H9 (cell line): ENCODE measurements around the gene C3. TPM values are rescaled to one million over a fixed set of nuclear protein-coding genes. Genes with fewer than 3 reads are reported as not detected.

Source experiments
- DNase-seq: peaks from one replicate; pipeline ENCODE4 v3.0.0-alpha.2; 2017
- H2AFZ ChIP-seq: one replicate; pipeline ENCODE4 v1.6.1; 2013; ENCODE audit warnings: mild to moderate bottlenecking, low read length, control low read depth, moderate library complexity
- H2AK5ac ChIP-seq: 2 replicates; pipeline ENCODE4 v1.6.1; 2013; ENCODE audit warnings: low read length, control low read depth, mixed read lengths; ENCODE audit not compliant: insufficient read length
- H2BK120ac ChIP-seq: one replicate; pipeline ENCODE4 v1.6.1; 2013; ENCODE audit warnings: low read depth, mild to moderate bottlenecking, low read length, control low read depth, inconsistent platforms; ENCODE audit not compliant: poor library complexity, severe bottlenecking
- H2BK12ac ChIP-seq: 2 replicates; pipeline ENCODE4 v1.6.1; 2013; ENCODE audit warnings: low read length, control low read depth, mixed read lengths, low read depth; ENCODE audit not compliant: insufficient read length
- H2BK15ac ChIP-seq: 2 replicates; pipeline ENCODE4 v1.6.1; 2013; ENCODE audit warnings: low read depth, low read length, control low read depth
- H2BK20ac ChIP-seq: one replicate; pipeline ENCODE4 v1.6.1; 2013; ENCODE audit warnings: low read depth, mild to moderate bottlenecking, low read length, control low read depth, inconsistent platforms; ENCODE audit not compliant: poor library complexity, severe bottlenecking
- H2BK5ac ChIP-seq: 2 replicates; pipeline ENCODE4 v1.6.1; 2013; ENCODE audit warnings: low read length, control low read depth, mixed read lengths; ENCODE audit not compliant: insufficient read length
- H3K14ac ChIP-seq: 2 replicates; pipeline ENCODE4 v1.6.1; 2013; ENCODE audit warnings: low read length, control low read depth; ENCODE audit not compliant: insufficient read depth
- H3K18ac ChIP-seq: 2 replicates; pipeline ENCODE4 v1.6.1; 2013; ENCODE audit warnings: low read depth, mild to moderate bottlenecking, mixed read lengths, low read length, control low read depth; ENCODE audit not compliant: insufficient read length
- H3K23ac ChIP-seq: 2 replicates; pipeline ENCODE4 v1.6.1; 2013; ENCODE audit warnings: low read length, control low read depth, mixed read lengths, low read depth; ENCODE audit not compliant: insufficient read length
- H3K23me2 ChIP-seq: 2 replicates; pipeline ENCODE4 v1.6.1; 2013; ENCODE audit warnings: low read depth, mild to moderate bottlenecking, mixed read lengths, low read length, control low read depth; ENCODE audit not compliant: insufficient read length, poor library complexity, severe bottlenecking
- H3K27ac ChIP-seq: 2 replicates; pipeline ENCODE4 v1.5.1; 2013; ENCODE audit warnings: low read length, control low read depth, mixed read lengths, low read depth; ENCODE audit not compliant: insufficient read length
- H3K27me3 ChIP-seq: 2 replicates; pipeline ENCODE4 v1.6.1; 2013; ENCODE audit warnings: low read length, control low read depth, inconsistent platforms; ENCODE audit not compliant: insufficient read depth
- H3K4ac ChIP-seq: 2 replicates; pipeline ENCODE4 v1.6.1; 2013; ENCODE audit warnings: low read depth, mild to moderate bottlenecking, control low read depth, inconsistent platforms, low read length, moderate library complexity
- H3K4me1 ChIP-seq: 2 replicates; pipeline ENCODE4 v1.6.1; 2013; ENCODE audit warnings: low read length, control low read depth, inconsistent platforms; ENCODE audit not compliant: insufficient read depth
- H3K4me2 ChIP-seq: 2 replicates; pipeline ENCODE4 v1.6.1; 2013; ENCODE audit warnings: low read length, control low read depth, mixed read lengths; ENCODE audit not compliant: insufficient read length, insufficient read depth
- H3K56ac ChIP-seq: 2 replicates; pipeline ENCODE4 v1.6.1; 2013; ENCODE audit warnings: low read depth, mild to moderate bottlenecking, mixed read lengths, low read length, control low read depth; ENCODE audit not compliant: insufficient read length
- H3K79me1 ChIP-seq: 2 replicates; pipeline ENCODE4 v1.6.1; 2013; ENCODE audit warnings: low read depth, mild to moderate bottlenecking, moderate library complexity, low read length, control low read depth, inconsistent platforms; ENCODE audit not compliant: insufficient read depth, poor library complexity, severe bottlenecking
- H3K79me2 ChIP-seq: 2 replicates; pipeline ENCODE4 v1.6.1; 2013; ENCODE audit warnings: low read length, control low read depth, inconsistent platforms; ENCODE audit not compliant: insufficient read depth
- H3K9ac ChIP-seq: 2 replicates; pipeline ENCODE4 v1.6.1; 2013; ENCODE audit warnings: low read length, control low read depth, mixed read lengths; ENCODE audit not compliant: insufficient read length; ENCODE audit errors: extremely low read depth
- H3K9me3 ChIP-seq: one replicate; pipeline ENCODE4 v1.6.1; 2013; ENCODE audit warnings: low read depth, low read length, inconsistent platforms; ENCODE audit not compliant: control insufficient read depth
- H3T11ph ChIP-seq: one replicate; pipeline ENCODE4 v1.6.1; 2013; ENCODE audit warnings: mild to moderate bottlenecking, low read length, control low read depth, inconsistent platforms
- H4K20me1 ChIP-seq: one replicate; pipeline ENCODE4 v1.6.1; 2013; ENCODE audit not compliant: control insufficient read depth, insufficient read length, insufficient read depth
- H4K5ac ChIP-seq: 2 replicates; pipeline ENCODE4 v1.6.1; 2013; ENCODE audit warnings: low read depth, mild to moderate bottlenecking, mixed read lengths, low read length, control low read depth; ENCODE audit not compliant: insufficient read length
- H4K8ac ChIP-seq: replicated peaks from 2 replicates; pipeline ENCODE4 v1.6.1; 2013; ENCODE audit warnings: low read length, control low read depth, mixed read lengths, low read depth; ENCODE audit not compliant: insufficient read length
- H4K91ac ChIP-seq: 2 replicates; pipeline ENCODE4 v1.6.1; 2013; ENCODE audit warnings: low read depth, mild to moderate bottlenecking, moderate library complexity, mixed read lengths, low read length, control low read depth; ENCODE audit not compliant: insufficient read length
- H3K27ac Mint-ChIP-seq, 3 experiments: 2 replicates in 2 of 3; 3 replicates in 1 of 3; pipeline ENCODE4 v1.8.0; 2020 to 2021; ENCODE audit warnings: mixed read lengths in 3 of 3, mild to moderate bottlenecking in 1 of 3, moderate library complexity in 1 of 3
- H3K27me3 Mint-ChIP-seq: 2 replicates; pipeline ENCODE4 v1.8.0; 2021; ENCODE audit warnings: low read depth, mild to moderate bottlenecking, moderate library complexity, mixed read lengths
- H3K36me3 Mint-ChIP-seq, 3 experiments: 2 replicates in 2 of 3; 3 replicates in 1 of 3; pipeline ENCODE4 v1.8.0; 2020 to 2021; ENCODE audit warnings: low read depth in 3 of 3, mixed read lengths in 3 of 3; ENCODE audit not compliant: insufficient read depth in 1 of 3
- H3K4me1 Mint-ChIP-seq, 2 experiments: 2 replicates each; pipeline ENCODE4 v1.8.0; 2020; ENCODE audit warnings: mixed read lengths in 2 of 2
- H3K4me3 Mint-ChIP-seq, 2 experiments: 2 replicates in 1 of 2; 3 replicates in 1 of 2; pipeline ENCODE4 v1.8.0; 2020 to 2021; ENCODE audit warnings: mild to moderate bottlenecking in 2 of 2, mixed read lengths in 2 of 2, moderate library complexity in 1 of 2
- H3K9me3 Mint-ChIP-seq, 2 experiments: 2 replicates in 1 of 2; 3 replicates in 1 of 2; pipeline ENCODE4 v1.8.0; 2020; ENCODE audit warnings: mild to moderate bottlenecking in 2 of 2, mixed read lengths in 2 of 2, moderate library complexity in 1 of 2
- CTCF ChIP-seq: fragments of 200-600 bp; sonication (generic); conservative IDR thresholded peaks from 3 replicates; pipeline ENCODE4 v1.8.0; 2021; ENCODE audit warnings: antibody characterized with exemption, mild to moderate bottlenecking
- WGBS: extraction: QIAGEN DNeasy Blood & Tissue Kit; methylation state at CpG from one replicate; pipeline ENCODE4 v1.1.7; 2013; ENCODE audit warnings: missing lambda C conversion rate, low lambda C conversion rate, mixed read lengths; ENCODE audit not compliant: insufficient read length; ENCODE audit errors: extremely low coverage; 5-methylcytosine and 5-hydroxymethylcytosine counted together
- total RNA-seq: library from RNA; stranded (reverse); gene quantifications from 2 replicates; pipeline ENCODE4 v1.2.1, GENCODE V29; 2021

Gene C3
- total RNA-seq, 1 experiment from 2014 or later, result 5.9 TPM

GRCh38 chr19:6728346-6728745 lies 7.9 kb upstream of the C3 start:
- Mint-ChIP-seq H3K4me3 (no peak overlapping the region), H3K4me1 (peaks cover 5 to 29% of the 10 kb centered on the region in 2 experiments), H3K27me3 (no peaks in the 10 kb centered on the region; the same call in 1 of the 2 replicates), H3K27ac (peak overlapping the region; percentile 39 to 82 (median 70); a peak in 3 of 7 replicates), H3K9me3 (peaks cover 0 to 2% of the 10 kb centered on the region in 2 experiments; a peak in 1 of 5 replicates), H3K36me3 (peaks cover 4 to 13% (median 12%) of the 10 kb centered on the region in 3 experiments; a peak in 6 of 7 replicates)
- Histone ChIP-seq H2AK5ac (no peak overlapping the region), H2AFZ (no peak overlapping the region), H3K14ac (no peak overlapping the region), H3K27ac (no peak overlapping the region), H3K9ac (no peak overlapping the region), H3K79me2 (no peaks in the 10 kb centered on the region), H3K79me1 (no peaks in the 10 kb centered on the region), H3K56ac (no peak overlapping the region), H3K23ac (no peak overlapping the region), H4K91ac (no peak overlapping the region), H2BK15ac (no peak overlapping the region), H4K5ac (no peak overlapping the region), H2BK120ac (no peak overlapping the region), H3K4me2 (no peak overlapping the region), H3K9me3 (no peaks in the 10 kb centered on the region), H3K4ac (no peak overlapping the region), H3K27me3 (no peaks in the 10 kb centered on the region), H2BK12ac (no peak overlapping the region), H2BK20ac (no peak overlapping the region), H2BK5ac (no peak overlapping the region), H3K23me2 (no peaks in the 10 kb centered on the region), H4K8ac (no peak overlapping the region), H3K4me1 (no peaks in the 10 kb centered on the region; the same call in 1 of the 2 replicates), H3K18ac (no peak overlapping the region), H4K20me1 (peaks cover 2% of the 10 kb centered on the region), H3T11ph (no peak overlapping the region)
- TF ChIP-seq CTCF, result no peak
- WGBS, result no CpG with 5 or more reads among the region's 8 CpGs
- no peak for DNase-seq
